Measurements from ENCODE around the gene KCNK18. TPM values are rescaled to one million over a fixed set of nuclear protein-coding genes. Genes with fewer than 3 reads are reported as not detected.

Gene KCNK18
- total and polyA plus RNA-seq, 2 donors (not counting 3 experiments of a cell fraction or from before 2014, with no cell fraction given): not detected

- dilution Hi-C loops (cut with MboI; ENCODE audit: extremely low pct_ligation_motif_present, low sequenced_read_pairs): loop anchor here (25.0 kb wide), 1 partner anchor 356 kb away; no protein-coding TSS in a partner anchor
- Histone ChIP-seq H3K4me3 (replicated peaks in 1 of 3; ENCODE audit: insufficient read depth in 1 of 3, low read depth in 1 of 3, low read length in 3 of 3) (no peak overlapping the region), H2AFZ (ENCODE audit: low read depth, low read length) (peak overlapping the region; percentile 60)
These were observed 29.3 kb upstream of the KCNK18 start for GRCh38 chr10:117167789-117168674.

More at GRCh38 chr10:117167789-117168674, 29.3 kb upstream of the KCNK18 start:
- TF ChIP-seq EZH2 (IDR thresholded peaks at IDR 0.05; ENCODE audit: borderline replicate concordance, low read depth, low read length, severe bottlenecking) (peak; percentile 76), MAX (IDR thresholded peaks at IDR 0.05; ENCODE audit: insufficient read depth, insufficient read length) (no peak)
- TF ChIP-seq, protein P1, sequence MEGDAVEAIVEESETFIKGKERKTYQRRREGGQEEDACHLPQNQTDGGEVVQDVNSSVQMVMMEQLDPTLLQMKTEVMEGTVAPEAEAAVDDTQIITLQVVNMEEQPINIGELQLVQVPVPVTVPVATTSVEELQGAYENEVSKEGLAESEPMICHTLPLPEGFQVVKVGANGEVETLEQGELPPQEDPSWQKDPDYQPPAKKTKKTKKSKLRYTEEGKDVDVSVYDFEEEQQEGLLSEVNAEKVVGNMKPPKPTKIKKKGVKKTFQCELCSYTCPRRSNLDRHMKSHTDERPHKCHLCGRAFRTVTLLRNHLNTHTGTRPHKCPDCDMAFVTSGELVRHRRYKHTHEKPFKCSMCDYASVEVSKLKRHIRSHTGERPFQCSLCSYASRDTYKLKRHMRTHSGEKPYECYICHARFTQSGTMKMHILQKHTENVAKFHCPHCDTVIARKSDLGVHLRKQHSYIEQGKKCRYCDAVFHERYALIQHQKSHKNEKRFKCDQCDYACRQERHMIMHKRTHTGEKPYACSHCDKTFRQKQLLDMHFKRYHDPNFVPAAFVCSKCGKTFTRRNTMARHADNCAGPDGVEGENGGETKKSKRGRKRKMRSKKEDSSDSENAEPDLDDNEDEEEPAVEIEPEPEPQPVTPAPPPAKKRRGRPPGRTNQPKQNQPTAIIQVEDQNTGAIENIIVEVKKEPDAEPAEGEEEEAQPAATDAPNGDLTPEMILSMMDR (IDR thresholded peaks at IDR 0.05; ENCODE audit: extremely low read depth in 1 of 2, insufficient read depth in 1 of 2, low read depth in 1 of 2, low read length in 2 of 2): peak; percentile 90 to 93
- Histone ChIP-seq H3K27me3 (ENCODE audit: control insufficient read depth in 2 of 2, insufficient read depth in 2 of 2, low read length in 2 of 2) (peaks cover 82 to 91% of the 10 kb centered on the region in 2 experiments), H3K4me2 (ENCODE audit: insufficient read depth, low read length) (peak overlapping the region; percentile 19), H3K9me3 (replicated peaks; ENCODE audit: control insufficient read depth, insufficient read depth, low read length) (no peaks in the 10 kb centered on the region), H3K9me1 (replicated peaks; ENCODE audit: control insufficient read depth, extremely low read depth, insufficient read depth, low read length) (no peaks in the 10 kb centered on the region), H3K9ac (replicated peaks; ENCODE audit: extremely low read depth, insufficient read depth, low read length) (no peak overlapping the region), H3K36me3 (ENCODE audit: control insufficient read depth in 2 of 2, extremely low read depth in 1 of 2, insufficient read depth in 2 of 2, low read length in 2 of 2) (no peaks in the 10 kb centered on the region), H3K27ac (ENCODE audit: insufficient read depth, low read depth, low read length) (no peak overlapping the region), H3K4me1 (ENCODE audit: control insufficient read depth, extremely low read depth, insufficient read depth, low read length) (peaks cover 3% of the 10 kb centered on the region), H4K20me1 (replicated peaks; ENCODE audit: control insufficient read depth, extremely low read depth, insufficient read depth, low read length) (no peaks in the 10 kb centered on the region), H3K79me2 (ENCODE audit: control insufficient read depth, insufficient read depth, low read length) (no peaks in the 10 kb centered on the region)
- CTCF ChIA-PET: interaction anchor here (0.6 to 7.4 kb wide), 40 partner anchors 7 to 1090 kb away, joined by 3 to 238 read pairs (median 4); partner anchors contain the start of genes ENO4, HSPA12A and VAX1
- DNase-seq (ENCODE audit: low read depth, low spot score) (peak; percentile 27), FAIRE-seq (no peak)
- POLR2A ChIA-PET: no interaction called here
- intact Hi-C loops (cut with micrococcal nuclease): loop anchor here (1.0 to 5.0 kb wide), 3 partner anchors 221 to 371 kb away; no protein-coding TSS in a partner anchor
- no TSS peak for BruUV-seq (replicated peaks)
